ENCODE data around the gene ATP6V1C2.

ATP6V1C2 gene

GRCh38 chr2:10763461-10763800 lies 42.0 kb downstream of the ATP6V1C2 start:
- H3F3A ChIP-seq (ENCODE audit: insufficient read depth, low read length), result no peaks in the 10 kb centered on the region
- no peak for TF ChIP-seq EZH2 (IDR thresholded peaks at IDR 0.05; ENCODE audit: borderline replicate concordance, low read length)
- TF ChIP-seq, protein P1, sequence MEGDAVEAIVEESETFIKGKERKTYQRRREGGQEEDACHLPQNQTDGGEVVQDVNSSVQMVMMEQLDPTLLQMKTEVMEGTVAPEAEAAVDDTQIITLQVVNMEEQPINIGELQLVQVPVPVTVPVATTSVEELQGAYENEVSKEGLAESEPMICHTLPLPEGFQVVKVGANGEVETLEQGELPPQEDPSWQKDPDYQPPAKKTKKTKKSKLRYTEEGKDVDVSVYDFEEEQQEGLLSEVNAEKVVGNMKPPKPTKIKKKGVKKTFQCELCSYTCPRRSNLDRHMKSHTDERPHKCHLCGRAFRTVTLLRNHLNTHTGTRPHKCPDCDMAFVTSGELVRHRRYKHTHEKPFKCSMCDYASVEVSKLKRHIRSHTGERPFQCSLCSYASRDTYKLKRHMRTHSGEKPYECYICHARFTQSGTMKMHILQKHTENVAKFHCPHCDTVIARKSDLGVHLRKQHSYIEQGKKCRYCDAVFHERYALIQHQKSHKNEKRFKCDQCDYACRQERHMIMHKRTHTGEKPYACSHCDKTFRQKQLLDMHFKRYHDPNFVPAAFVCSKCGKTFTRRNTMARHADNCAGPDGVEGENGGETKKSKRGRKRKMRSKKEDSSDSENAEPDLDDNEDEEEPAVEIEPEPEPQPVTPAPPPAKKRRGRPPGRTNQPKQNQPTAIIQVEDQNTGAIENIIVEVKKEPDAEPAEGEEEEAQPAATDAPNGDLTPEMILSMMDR (IDR thresholded peaks at IDR 0.05; ENCODE audit: low read length), result no peak
- H3K79me2 ChIP-seq (ENCODE audit: insufficient read depth, low read length), result no peaks in the 10 kb centered on the region
- H3K9ac ChIP-seq (ENCODE audit: low read length), result no peak overlapping the region
- H4K20me1 ChIP-seq (ENCODE audit: insufficient read depth, low read length), result no peaks in the 10 kb centered on the region
- no peak overlapping the region for H3K4me2 ChIP-seq (ENCODE audit: low read length)
- no peaks in the 10 kb centered on the region for H3K9me3 ChIP-seq (ENCODE audit: low read length)
- no peaks in the 10 kb centered on the region for H3K4me1 ChIP-seq (ENCODE audit: insufficient read depth, low read length, severe bottlenecking)
- no peaks in the 10 kb centered on the region for H3K27me3 ChIP-seq (ENCODE audit: insufficient read depth, low read length)
- no peak overlapping the region for H3K27ac ChIP-seq (ENCODE audit: low read depth, low read length, poor library complexity, severe bottlenecking)
- H2AFZ ChIP-seq (ENCODE audit: low read length), result no peak overlapping the region
- H3K36me3 ChIP-seq (ENCODE audit: insufficient read depth, low read length), result no peaks in the 10 kb centered on the region
- H3K4me3 ChIP-seq (ENCODE audit: low read depth, low read length, poor library complexity, severe bottlenecking), result no peak overlapping the region
- H3K9me2 ChIP-seq (ENCODE audit: low read depth, low read length), result no peaks in the 10 kb centered on the region

DNA sequence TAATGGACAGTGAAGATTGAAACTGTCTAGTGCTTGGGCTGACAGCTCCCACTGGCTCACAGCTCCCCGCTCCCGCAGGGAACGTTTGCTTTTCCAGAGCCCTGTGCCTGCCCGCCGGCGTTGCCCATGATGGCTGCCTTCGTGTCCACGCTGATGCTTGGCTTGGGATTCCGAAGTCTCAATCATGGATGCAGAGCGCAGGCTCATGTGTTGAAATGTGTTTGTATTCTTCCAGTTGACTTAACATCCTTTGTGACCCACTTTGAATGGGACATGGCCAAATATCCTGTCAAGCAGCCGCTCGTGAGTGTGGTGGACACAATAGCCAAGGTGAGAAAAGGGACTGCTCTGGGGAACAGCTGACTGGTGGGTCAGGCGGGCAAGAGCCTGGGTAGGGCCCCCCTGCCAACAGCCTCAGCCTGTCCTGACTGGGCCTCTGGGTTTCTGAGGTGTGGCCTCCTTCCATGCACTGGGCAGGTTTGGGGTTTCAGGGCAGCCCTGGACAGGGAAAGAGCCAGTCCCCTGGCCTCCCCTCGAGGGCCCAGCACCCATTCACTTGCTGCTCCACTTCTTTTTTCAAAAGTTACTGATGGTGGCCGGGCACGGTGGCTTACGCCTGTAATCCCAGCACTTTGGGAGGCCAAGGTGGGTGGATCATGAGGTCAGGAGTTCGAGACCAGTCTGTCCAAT lies 42.8 kb downstream of the ATP6V1C2 start:
- no peaks in the 10 kb centered on the region for H3K36me3 ChIP-seq (ENCODE audit: insufficient read depth, low read length)

GRCh38 chr2:10764896-10765295 lies 43.5 kb downstream of the ATP6V1C2 start:
- no peaks in the 10 kb centered on the region for H3K36me3 ChIP-seq (ENCODE audit: insufficient read depth, low read length)
- H3K27me3 ChIP-seq (ENCODE audit: insufficient read depth, low read length), result no peaks in the 10 kb centered on the region
- no peak overlapping the region for H3K4me3 ChIP-seq (ENCODE audit: low read depth, low read length, poor library complexity, severe bottlenecking)
- H4K20me1 ChIP-seq (ENCODE audit: insufficient read depth, low read length), result no peaks in the 10 kb centered on the region
- H3K27ac ChIP-seq (ENCODE audit: low read depth, low read length, poor library complexity, severe bottlenecking), result no peak overlapping the region
- TF ChIP-seq EZH2 (IDR thresholded peaks at IDR 0.05; ENCODE audit: borderline replicate concordance, low read length), result no peak
- TF ChIP-seq, protein P1 (IDR thresholded peaks at IDR 0.05; ENCODE audit: low read length), result no peak
- no peaks in the 10 kb centered on the region for H3K9me2 ChIP-seq (ENCODE audit: low read depth, low read length)
- H2AFZ ChIP-seq (ENCODE audit: low read length), result no peak overlapping the region
- no peaks in the 10 kb centered on the region for H3K79me2 ChIP-seq (ENCODE audit: insufficient read depth, low read length)
- H3K4me2 ChIP-seq (ENCODE audit: low read length), result no peak overlapping the region
- no peaks in the 10 kb centered on the region for H3F3A ChIP-seq (ENCODE audit: insufficient read depth, low read length)
- no peaks in the 10 kb centered on the region for H3K4me1 ChIP-seq (ENCODE audit: insufficient read depth, low read length, severe bottlenecking)
- no peaks in the 10 kb centered on the region for H3K9me3 ChIP-seq (ENCODE audit: low read length)
- H3K9ac ChIP-seq (ENCODE audit: low read length), result no peak overlapping the region

More for the DNA sequence above, 42.8 kb downstream of the ATP6V1C2 start:
- H3K27ac ChIP-seq (ENCODE audit: low read depth, low read length, poor library complexity, severe bottlenecking), result no peak overlapping the region
- H4K20me1 ChIP-seq (ENCODE audit: insufficient read depth, low read length), result no peaks in the 10 kb centered on the region
- H3K9me3 ChIP-seq (ENCODE audit: low read length), result no peaks in the 10 kb centered on the region
- H3F3A ChIP-seq (ENCODE audit: insufficient read depth, low read length), result no peaks in the 10 kb centered on the region
- H3K4me3 ChIP-seq (ENCODE audit: low read depth, low read length, poor library complexity, severe bottlenecking), result no peak overlapping the region
- TF ChIP-seq, protein P1 (IDR thresholded peaks at IDR 0.05; ENCODE audit: low read length), result no peak
- TF ChIP-seq EZH2 (IDR thresholded peaks at IDR 0.05; ENCODE audit: borderline replicate concordance, low read length), result no peak
- H2AFZ ChIP-seq (ENCODE audit: low read length), result no peak overlapping the region
- no peaks in the 10 kb centered on the region for H3K9me2 ChIP-seq (ENCODE audit: low read depth, low read length)
- H3K4me1 ChIP-seq (ENCODE audit: insufficient read depth, low read length, severe bottlenecking), result no peaks in the 10 kb centered on the region
- H3K4me2 ChIP-seq (ENCODE audit: low read length), result no peak overlapping the region
- no peaks in the 10 kb centered on the region for H3K27me3 ChIP-seq (ENCODE audit: insufficient read depth, low read length)
- no peaks in the 10 kb centered on the region for H3K79me2 ChIP-seq (ENCODE audit: insufficient read depth, low read length)
- H3K9ac ChIP-seq (ENCODE audit: low read length), result no peak overlapping the region
